ENCODE results near the gene KIF3C. TPM values are rescaled to one million over a fixed set of nuclear protein-coding genes. Genes with fewer than 3 reads are reported as not detected.

KIF3C gene
- total RNA-seq, 1 donor from 2014 or later = 2.0 TPM

GRCh38 chr2:26011990-26012856 is 29.9 kb upstream of the KIF3C start:
- DNase-seq = peak; percentile 47
- H3K27ac ChIP-seq (replicated peaks) = peak overlapping the region; percentile 30
- TF ChIP-seq CTCF (IDR thresholded peaks at IDR 0.05; ENCODE audit: borderline replicate concordance) = no peak

GRCh38 chr2:26011609-26011989 is 29.3 kb upstream of the KIF3C start:
- no peak for TF ChIP-seq CTCF (IDR thresholded peaks at IDR 0.05; ENCODE audit: borderline replicate concordance)
- Histone ChIP-seq H3K4me1 (peaks cover 14% of the 10 kb centered on the region), H3K27ac (replicated peaks) (no peak overlapping the region), H3K36me3 (no peaks in the 10 kb centered on the region), H3K9me3 (replicated peaks) (no peaks in the 10 kb centered on the region), H3K4me3 (no peak overlapping the region), H3K27me3 (ENCODE audit: low read depth) (peaks cover 4% of the 10 kb centered on the region)
- no peak for DNase-seq
- intact Hi-C loops (cut with micrococcal nuclease) = no loop called here

More at GRCh38 chr2:26011990-26012856, 29.9 kb upstream of the KIF3C start:
- intact Hi-C loops (cut with micrococcal nuclease) = no loop called here
- H3K4me1 ChIP-seq = peaks cover 15% of the 10 kb centered on the region
- peaks cover 4% of the 10 kb centered on the region for H3K27me3 ChIP-seq (ENCODE audit: low read depth)
- no peak overlapping the region for H3K4me3 ChIP-seq
- no peaks in the 10 kb centered on the region for H3K9me3 ChIP-seq (replicated peaks)
- no peaks in the 10 kb centered on the region for H3K36me3 ChIP-seq

- H3K4me1 ChIP-seq = peaks cover 14% of the 10 kb centered on the region
- no peaks in the 10 kb centered on the region for H3K9me3 ChIP-seq (replicated peaks)
- H3K4me3 ChIP-seq = no peak overlapping the region
- H3K27me3 ChIP-seq (ENCODE audit: low read depth) = peaks cover 4% of the 10 kb centered on the region
- TF ChIP-seq CTCF (IDR thresholded peaks at IDR 0.05; ENCODE audit: borderline replicate concordance) = no peak
- H3K36me3 ChIP-seq = no peaks in the 10 kb centered on the region
- DNase-seq = no peak
- no peak overlapping the region for H3K27ac ChIP-seq (replicated peaks)
- intact Hi-C loops (cut with micrococcal nuclease) = no loop called here
These were observed 28.6 kb upstream of the KIF3C start for GRCh38 chr2:26010943-26011342.

GRCh38 chr2:26009567-26009963 is 27.3 kb upstream of the KIF3C start:
- H3K9me3 ChIP-seq (replicated peaks) = no peaks in the 10 kb centered on the region
- intact Hi-C loops (cut with micrococcal nuclease) = no loop called here
- no peaks in the 10 kb centered on the region for H3K36me3 ChIP-seq
- DNase-seq = no peak
- peaks cover 14% of the 10 kb centered on the region for H3K4me1 ChIP-seq
- TF ChIP-seq CTCF (IDR thresholded peaks at IDR 0.05; ENCODE audit: borderline replicate concordance) = no peak
- H3K4me3 ChIP-seq = no peak overlapping the region
- no peak overlapping the region for H3K27ac ChIP-seq (replicated peaks)
- peaks cover 4% of the 10 kb centered on the region for H3K27me3 ChIP-seq (ENCODE audit: low read depth)

GRCh38 chr2:26008851-26009566 is 26.7 kb upstream of the KIF3C start:
- H3K36me3 ChIP-seq = no peaks in the 10 kb centered on the region
- intact Hi-C loops (cut with micrococcal nuclease) = no loop called here
- H3K4me1 ChIP-seq = peaks cover 14% of the 10 kb centered on the region
- H3K27me3 ChIP-seq (ENCODE audit: low read depth) = peaks cover 4% of the 10 kb centered on the region
- no peak for TF ChIP-seq CTCF (IDR thresholded peaks at IDR 0.05; ENCODE audit: borderline replicate concordance)
- no peaks in the 10 kb centered on the region for H3K9me3 ChIP-seq (replicated peaks)
- no peak overlapping the region for H3K27ac ChIP-seq (replicated peaks)
- no peak overlapping the region for H3K4me3 ChIP-seq
- peak; percentile 44 for DNase-seq
